OCI-LY7 (cell line): ENCODE data around the gene PLA2G15.
A peak's percentile ranks its signal among the peaks of the same experiment; 100 is the strongest.

Experiments used
- CTCF ChIP-seq: fragments of 200-600 bp; sonication (generic); conservative IDR thresholded peaks from 2 replicates; pipeline ENCODE4 v1.5.1; 2014; ENCODE audit warnings: mild to moderate bottlenecking, antibody characterized with exemption, low read length, moderate library complexity, mixed read lengths
- EZH2phosphoT487 ChIP-seq: fragments of 200-600 bp; sonication (generic); IDR thresholded peaks from 2 replicates; pipeline ENCODE4 v1.6.1; 2018; ENCODE audit warnings: low read depth, borderline replicate concordance, mild to moderate bottlenecking, mixed run types, antibody characterized with exemption, low read length, moderate library complexity, mixed read lengths

GRCh38 chr16:68264128-68265077 lies 19.2 kb downstream of the PLA2G15 start, which contains the start of gene SLC7A6:
- TF ChIP-seq CTCF, result peak; percentile 90
- TF ChIP-seq EZH2phosphoT487, result no peak
